H9 (cell line): ENCODE results near the gene TLX1. TPM values are rescaled to one million over a fixed set of nuclear protein-coding genes. Genes with fewer than 3 reads are reported as not detected.

ENCODE experiments used
- DNase-seq: peaks from one replicate; pipeline ENCODE4 v3.0.0-alpha.2; 2017
- H2AFZ ChIP-seq: one replicate; pipeline ENCODE4 v1.6.1; 2013; ENCODE audit warnings: mild to moderate bottlenecking, low read length, control low read depth, moderate library complexity
- H2AK5ac ChIP-seq: 2 replicates; pipeline ENCODE4 v1.6.1; 2013; ENCODE audit warnings: low read length, control low read depth, mixed read lengths; ENCODE audit not compliant: insufficient read length
- H2BK120ac ChIP-seq: one replicate; pipeline ENCODE4 v1.6.1; 2013; ENCODE audit warnings: low read depth, mild to moderate bottlenecking, low read length, control low read depth, inconsistent platforms; ENCODE audit not compliant: poor library complexity, severe bottlenecking
- H2BK12ac ChIP-seq: 2 replicates; pipeline ENCODE4 v1.6.1; 2013; ENCODE audit warnings: low read length, control low read depth, mixed read lengths, low read depth; ENCODE audit not compliant: insufficient read length
- H2BK15ac ChIP-seq: 2 replicates; pipeline ENCODE4 v1.6.1; 2013; ENCODE audit warnings: low read depth, low read length, control low read depth
- H2BK20ac ChIP-seq: one replicate; pipeline ENCODE4 v1.6.1; 2013; ENCODE audit warnings: low read depth, mild to moderate bottlenecking, low read length, control low read depth, inconsistent platforms; ENCODE audit not compliant: poor library complexity, severe bottlenecking
- H2BK5ac ChIP-seq: 2 replicates; pipeline ENCODE4 v1.6.1; 2013; ENCODE audit warnings: low read length, control low read depth, mixed read lengths; ENCODE audit not compliant: insufficient read length
- H3K14ac ChIP-seq: 2 replicates; pipeline ENCODE4 v1.6.1; 2013; ENCODE audit warnings: low read length, control low read depth; ENCODE audit not compliant: insufficient read depth
- H3K18ac ChIP-seq: 2 replicates; pipeline ENCODE4 v1.6.1; 2013; ENCODE audit warnings: low read depth, mild to moderate bottlenecking, mixed read lengths, low read length, control low read depth; ENCODE audit not compliant: insufficient read length
- H3K23ac ChIP-seq: 2 replicates; pipeline ENCODE4 v1.6.1; 2013; ENCODE audit warnings: low read length, control low read depth, mixed read lengths, low read depth; ENCODE audit not compliant: insufficient read length
- H3K23me2 ChIP-seq: 2 replicates; pipeline ENCODE4 v1.6.1; 2013; ENCODE audit warnings: low read depth, mild to moderate bottlenecking, mixed read lengths, low read length, control low read depth; ENCODE audit not compliant: insufficient read length, poor library complexity, severe bottlenecking
- H3K27ac ChIP-seq: 2 replicates; pipeline ENCODE4 v1.5.1; 2013; ENCODE audit warnings: low read length, control low read depth, mixed read lengths, low read depth; ENCODE audit not compliant: insufficient read length
- H3K27me3 ChIP-seq: 2 replicates; pipeline ENCODE4 v1.6.1; 2013; ENCODE audit warnings: low read length, control low read depth, inconsistent platforms; ENCODE audit not compliant: insufficient read depth
- H3K4ac ChIP-seq: 2 replicates; pipeline ENCODE4 v1.6.1; 2013; ENCODE audit warnings: low read depth, mild to moderate bottlenecking, control low read depth, inconsistent platforms, low read length, moderate library complexity
- H3K4me1 ChIP-seq: 2 replicates; pipeline ENCODE4 v1.6.1; 2013; ENCODE audit warnings: low read length, control low read depth, inconsistent platforms; ENCODE audit not compliant: insufficient read depth
- H3K4me2 ChIP-seq: 2 replicates; pipeline ENCODE4 v1.6.1; 2013; ENCODE audit warnings: low read length, control low read depth, mixed read lengths; ENCODE audit not compliant: insufficient read length, insufficient read depth
- H3K56ac ChIP-seq: 2 replicates; pipeline ENCODE4 v1.6.1; 2013; ENCODE audit warnings: low read depth, mild to moderate bottlenecking, mixed read lengths, low read length, control low read depth; ENCODE audit not compliant: insufficient read length
- H3K79me1 ChIP-seq: 2 replicates; pipeline ENCODE4 v1.6.1; 2013; ENCODE audit warnings: low read depth, mild to moderate bottlenecking, moderate library complexity, low read length, control low read depth, inconsistent platforms; ENCODE audit not compliant: insufficient read depth, poor library complexity, severe bottlenecking
- H3K79me2 ChIP-seq: 2 replicates; pipeline ENCODE4 v1.6.1; 2013; ENCODE audit warnings: low read length, control low read depth, inconsistent platforms; ENCODE audit not compliant: insufficient read depth
- H3K9ac ChIP-seq: 2 replicates; pipeline ENCODE4 v1.6.1; 2013; ENCODE audit warnings: low read length, control low read depth, mixed read lengths; ENCODE audit not compliant: insufficient read length; ENCODE audit errors: extremely low read depth
- H3K9me3 ChIP-seq: one replicate; pipeline ENCODE4 v1.6.1; 2013; ENCODE audit warnings: low read depth, low read length, inconsistent platforms; ENCODE audit not compliant: control insufficient read depth
- H3T11ph ChIP-seq: one replicate; pipeline ENCODE4 v1.6.1; 2013; ENCODE audit warnings: mild to moderate bottlenecking, low read length, control low read depth, inconsistent platforms
- H4K20me1 ChIP-seq: one replicate; pipeline ENCODE4 v1.6.1; 2013; ENCODE audit not compliant: control insufficient read depth, insufficient read length, insufficient read depth
- H4K5ac ChIP-seq: 2 replicates; pipeline ENCODE4 v1.6.1; 2013; ENCODE audit warnings: low read depth, mild to moderate bottlenecking, mixed read lengths, low read length, control low read depth; ENCODE audit not compliant: insufficient read length
- H4K8ac ChIP-seq: replicated peaks from 2 replicates; pipeline ENCODE4 v1.6.1; 2013; ENCODE audit warnings: low read length, control low read depth, mixed read lengths, low read depth; ENCODE audit not compliant: insufficient read length
- H4K91ac ChIP-seq: 2 replicates; pipeline ENCODE4 v1.6.1; 2013; ENCODE audit warnings: low read depth, mild to moderate bottlenecking, moderate library complexity, mixed read lengths, low read length, control low read depth; ENCODE audit not compliant: insufficient read length
- H3K27ac Mint-ChIP-seq, 3 experiments: 2 replicates in 2 of 3; 3 replicates in 1 of 3; pipeline ENCODE4 v1.8.0; 2020 to 2021; ENCODE audit warnings: mixed read lengths in 3 of 3, mild to moderate bottlenecking in 1 of 3, moderate library complexity in 1 of 3
- H3K27me3 Mint-ChIP-seq: 2 replicates; pipeline ENCODE4 v1.8.0; 2021; ENCODE audit warnings: low read depth, mild to moderate bottlenecking, moderate library complexity, mixed read lengths
- H3K36me3 Mint-ChIP-seq, 3 experiments: 2 replicates in 2 of 3; 3 replicates in 1 of 3; pipeline ENCODE4 v1.8.0; 2020 to 2021; ENCODE audit warnings: low read depth in 3 of 3, mixed read lengths in 3 of 3; ENCODE audit not compliant: insufficient read depth in 1 of 3
- H3K4me1 Mint-ChIP-seq, 2 experiments: 2 replicates each; pipeline ENCODE4 v1.8.0; 2020; ENCODE audit warnings: mixed read lengths in 2 of 2
- H3K4me3 Mint-ChIP-seq, 2 experiments: 2 replicates in 1 of 2; 3 replicates in 1 of 2; pipeline ENCODE4 v1.8.0; 2020 to 2021; ENCODE audit warnings: mild to moderate bottlenecking in 2 of 2, mixed read lengths in 2 of 2, moderate library complexity in 1 of 2
- H3K9me3 Mint-ChIP-seq, 2 experiments: 2 replicates in 1 of 2; 3 replicates in 1 of 2; pipeline ENCODE4 v1.8.0; 2020; ENCODE audit warnings: mild to moderate bottlenecking in 2 of 2, mixed read lengths in 2 of 2, moderate library complexity in 1 of 2
- WGBS: extraction: QIAGEN DNeasy Blood & Tissue Kit; methylation state at CpG from one replicate; pipeline ENCODE4 v1.1.7; 2013; ENCODE audit warnings: missing lambda C conversion rate, low lambda C conversion rate, mixed read lengths; ENCODE audit not compliant: insufficient read length; ENCODE audit errors: extremely low coverage; 5-methylcytosine and 5-hydroxymethylcytosine counted together
- total RNA-seq: library from RNA; stranded (reverse); gene quantifications from 2 replicates; pipeline ENCODE4 v1.2.1, GENCODE V29; 2021
- TF ChIP-seq, protein P1 (sequence below): fragments of 200-600 bp; sonication (generic); conservative IDR thresholded peaks from 3 replicates; pipeline ENCODE4 v1.8.0; 2021; ENCODE audit warnings: antibody characterized with exemption, mild to moderate bottlenecking

The TLX1 gene
- total RNA-seq, 1 experiment from 2014 or later: not detected

DNA sequence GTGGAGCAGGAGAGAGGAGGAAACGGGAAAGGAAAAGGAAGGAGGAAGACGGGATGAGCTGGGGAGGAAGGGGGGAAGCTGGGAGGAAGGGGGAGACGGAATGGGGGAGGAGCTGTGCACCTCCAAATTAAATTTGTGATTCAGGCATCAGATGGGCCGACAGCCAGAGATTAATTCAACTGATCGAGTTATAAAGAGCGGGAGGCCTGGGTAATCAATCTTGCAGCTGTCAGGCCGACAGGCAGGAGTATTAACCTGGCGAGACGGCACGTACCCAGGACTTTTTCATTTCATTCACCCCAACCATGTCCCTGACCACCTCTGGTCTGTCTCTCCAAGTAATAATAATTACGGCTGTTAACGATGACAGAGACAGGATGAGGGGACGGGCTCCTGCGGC lies 43.1 kb upstream of the TLX1 start:
- H2AFZ ChIP-seq: no peak overlapping the region
- no peak overlapping the region for H2BK5ac ChIP-seq
- no peaks in the 10 kb centered on the region for H3K36me3 Mint-ChIP-seq
- H4K91ac ChIP-seq: no peak overlapping the region
- no peak overlapping the region for H2BK20ac ChIP-seq
- H2BK120ac ChIP-seq: no peak overlapping the region
- WGBS: no CpG with 5 or more reads among the region's 14 CpGs
- DNase-seq: no peak
- H3K4me2 ChIP-seq: no peak overlapping the region
- H3K23ac ChIP-seq: no peak overlapping the region
- no peaks in the 10 kb centered on the region for H3K4me1 ChIP-seq
- no peak overlapping the region for H3T11ph ChIP-seq
- H3K4ac ChIP-seq: no peak overlapping the region
- H3K14ac ChIP-seq: no peak overlapping the region
- TF ChIP-seq, protein P1, sequence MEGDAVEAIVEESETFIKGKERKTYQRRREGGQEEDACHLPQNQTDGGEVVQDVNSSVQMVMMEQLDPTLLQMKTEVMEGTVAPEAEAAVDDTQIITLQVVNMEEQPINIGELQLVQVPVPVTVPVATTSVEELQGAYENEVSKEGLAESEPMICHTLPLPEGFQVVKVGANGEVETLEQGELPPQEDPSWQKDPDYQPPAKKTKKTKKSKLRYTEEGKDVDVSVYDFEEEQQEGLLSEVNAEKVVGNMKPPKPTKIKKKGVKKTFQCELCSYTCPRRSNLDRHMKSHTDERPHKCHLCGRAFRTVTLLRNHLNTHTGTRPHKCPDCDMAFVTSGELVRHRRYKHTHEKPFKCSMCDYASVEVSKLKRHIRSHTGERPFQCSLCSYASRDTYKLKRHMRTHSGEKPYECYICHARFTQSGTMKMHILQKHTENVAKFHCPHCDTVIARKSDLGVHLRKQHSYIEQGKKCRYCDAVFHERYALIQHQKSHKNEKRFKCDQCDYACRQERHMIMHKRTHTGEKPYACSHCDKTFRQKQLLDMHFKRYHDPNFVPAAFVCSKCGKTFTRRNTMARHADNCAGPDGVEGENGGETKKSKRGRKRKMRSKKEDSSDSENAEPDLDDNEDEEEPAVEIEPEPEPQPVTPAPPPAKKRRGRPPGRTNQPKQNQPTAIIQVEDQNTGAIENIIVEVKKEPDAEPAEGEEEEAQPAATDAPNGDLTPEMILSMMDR: no peak
- H3K27me3 ChIP-seq: no peaks in the 10 kb centered on the region; the same call in 1 of the 2 replicates
- H2BK15ac ChIP-seq: no peak overlapping the region
- H3K79me1 ChIP-seq: no peaks in the 10 kb centered on the region
- H4K5ac ChIP-seq: no peak overlapping the region
- no peaks in the 10 kb centered on the region for H3K23me2 ChIP-seq
- H4K8ac ChIP-seq: no peak overlapping the region
- no peaks in the 10 kb centered on the region for H3K79me2 ChIP-seq
- no peak overlapping the region for H3K27ac ChIP-seq
- no peak overlapping the region for H3K4me3 Mint-ChIP-seq
- H4K20me1 ChIP-seq: no peaks in the 10 kb centered on the region
- no peak overlapping the region for H2BK12ac ChIP-seq
- H2AK5ac ChIP-seq: no peak overlapping the region
- H3K9ac ChIP-seq: no peak overlapping the region
- no peak overlapping the region for H3K18ac ChIP-seq
- H3K4me1 Mint-ChIP-seq: peaks cover 0 to 4% of the 10 kb centered on the region in 2 experiments; a peak in 1 of 4 replicates
- H3K27ac Mint-ChIP-seq: no peak overlapping the region; a peak in 1 of 7 replicates
- peaks cover 86% of the 10 kb centered on the region for H3K27me3 Mint-ChIP-seq
- no peaks in the 10 kb centered on the region for H3K9me3 ChIP-seq
- no peaks in the 10 kb centered on the region for H3K9me3 Mint-ChIP-seq
- no peak overlapping the region for H3K56ac ChIP-seq
